ENCODE measurements around the gene RYR1. TPM values are rescaled to one million over a fixed set of nuclear protein-coding genes. Genes with fewer than 3 reads are reported as not detected.
A peak's percentile ranks its signal among the peaks of the same experiment; 100 is the strongest.

RYR1 gene
- total RNA-seq, 1 donor = not detected

DNA sequence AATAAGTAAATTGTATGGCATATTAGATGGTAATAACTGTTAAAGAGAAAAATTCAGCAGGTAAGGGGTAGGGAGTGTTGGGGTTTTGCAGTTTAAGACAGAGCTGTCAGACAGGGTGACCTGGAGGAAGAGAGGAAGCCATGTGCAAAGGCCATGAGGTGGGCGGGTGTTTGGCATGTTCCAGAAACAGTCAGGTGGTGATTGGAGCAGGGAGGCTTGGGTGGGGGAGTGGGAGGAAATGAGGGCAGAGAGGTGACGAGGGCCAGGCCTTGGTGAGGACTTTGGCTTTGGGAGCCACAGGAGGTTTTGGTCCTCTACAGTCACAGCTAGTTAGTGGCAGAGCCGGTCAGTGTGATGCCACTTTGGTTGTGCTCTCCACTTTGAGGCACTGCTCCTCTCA is 20.1 kb downstream of the RYR1 start:
- TF ChIP-seq, protein P1, sequence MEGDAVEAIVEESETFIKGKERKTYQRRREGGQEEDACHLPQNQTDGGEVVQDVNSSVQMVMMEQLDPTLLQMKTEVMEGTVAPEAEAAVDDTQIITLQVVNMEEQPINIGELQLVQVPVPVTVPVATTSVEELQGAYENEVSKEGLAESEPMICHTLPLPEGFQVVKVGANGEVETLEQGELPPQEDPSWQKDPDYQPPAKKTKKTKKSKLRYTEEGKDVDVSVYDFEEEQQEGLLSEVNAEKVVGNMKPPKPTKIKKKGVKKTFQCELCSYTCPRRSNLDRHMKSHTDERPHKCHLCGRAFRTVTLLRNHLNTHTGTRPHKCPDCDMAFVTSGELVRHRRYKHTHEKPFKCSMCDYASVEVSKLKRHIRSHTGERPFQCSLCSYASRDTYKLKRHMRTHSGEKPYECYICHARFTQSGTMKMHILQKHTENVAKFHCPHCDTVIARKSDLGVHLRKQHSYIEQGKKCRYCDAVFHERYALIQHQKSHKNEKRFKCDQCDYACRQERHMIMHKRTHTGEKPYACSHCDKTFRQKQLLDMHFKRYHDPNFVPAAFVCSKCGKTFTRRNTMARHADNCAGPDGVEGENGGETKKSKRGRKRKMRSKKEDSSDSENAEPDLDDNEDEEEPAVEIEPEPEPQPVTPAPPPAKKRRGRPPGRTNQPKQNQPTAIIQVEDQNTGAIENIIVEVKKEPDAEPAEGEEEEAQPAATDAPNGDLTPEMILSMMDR (IDR thresholded peaks at IDR 0.05; ENCODE audit: insufficient read depth, low read length) = no peak
- H3K4me3 ChIP-seq (ENCODE audit: low read depth, low read length) = no peak overlapping the region
- no peak for DNase-seq (ENCODE audit: low read depth)

DNA sequence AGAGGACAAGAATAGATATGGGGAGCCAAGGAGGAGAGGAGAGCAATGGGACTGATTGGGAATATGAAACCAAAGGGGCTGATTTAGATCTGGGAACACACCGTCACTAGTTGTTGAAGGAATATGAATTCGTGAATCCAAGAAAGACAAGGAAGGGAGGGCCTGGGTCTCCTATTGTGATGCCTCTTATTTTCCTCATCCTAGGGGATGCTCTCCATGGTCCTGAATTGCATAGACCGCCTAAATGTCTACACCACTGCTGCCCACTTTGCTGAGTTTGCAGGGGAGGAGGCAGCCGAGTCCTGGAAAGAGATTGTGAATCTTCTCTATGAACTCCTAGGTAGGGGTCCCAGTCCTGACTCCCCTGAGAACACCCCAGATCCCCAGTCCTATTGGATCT is 21.5 kb downstream of the RYR1 start:
- no peak overlapping the region for H3K4me3 ChIP-seq (ENCODE audit: low read depth, low read length)
- DNase-seq (ENCODE audit: low read depth) = peak; percentile 16
- TF ChIP-seq, protein P1 (IDR thresholded peaks at IDR 0.05; ENCODE audit: insufficient read depth, low read length) = no peak

DNA sequence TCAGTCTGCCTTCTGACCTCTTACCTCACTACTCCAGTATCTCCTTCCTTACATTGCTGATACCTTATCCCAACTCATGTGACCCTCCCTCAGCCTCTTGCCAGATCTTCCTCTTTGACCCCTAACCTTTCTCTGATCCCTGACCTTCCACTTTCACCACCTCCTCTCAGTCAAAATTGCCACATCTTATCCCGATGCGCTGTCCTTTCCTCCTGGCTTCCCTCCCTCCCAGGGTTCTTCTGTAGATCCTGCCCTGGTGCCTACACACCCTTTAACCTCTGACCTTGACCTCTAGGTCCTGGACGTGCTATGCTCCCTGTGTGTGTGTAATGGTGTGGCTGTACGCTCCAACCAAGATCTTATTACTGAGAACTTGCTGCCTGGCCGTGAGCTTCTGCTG is 23.7 kb downstream of the RYR1 start:
- TF ChIP-seq, protein P1 (IDR thresholded peaks at IDR 0.05; ENCODE audit: insufficient read depth, low read length) = no peak
- no peak overlapping the region for H3K4me3 ChIP-seq (ENCODE audit: low read depth, low read length)
- DNase-seq (ENCODE audit: low read depth) = no peak

DNA sequence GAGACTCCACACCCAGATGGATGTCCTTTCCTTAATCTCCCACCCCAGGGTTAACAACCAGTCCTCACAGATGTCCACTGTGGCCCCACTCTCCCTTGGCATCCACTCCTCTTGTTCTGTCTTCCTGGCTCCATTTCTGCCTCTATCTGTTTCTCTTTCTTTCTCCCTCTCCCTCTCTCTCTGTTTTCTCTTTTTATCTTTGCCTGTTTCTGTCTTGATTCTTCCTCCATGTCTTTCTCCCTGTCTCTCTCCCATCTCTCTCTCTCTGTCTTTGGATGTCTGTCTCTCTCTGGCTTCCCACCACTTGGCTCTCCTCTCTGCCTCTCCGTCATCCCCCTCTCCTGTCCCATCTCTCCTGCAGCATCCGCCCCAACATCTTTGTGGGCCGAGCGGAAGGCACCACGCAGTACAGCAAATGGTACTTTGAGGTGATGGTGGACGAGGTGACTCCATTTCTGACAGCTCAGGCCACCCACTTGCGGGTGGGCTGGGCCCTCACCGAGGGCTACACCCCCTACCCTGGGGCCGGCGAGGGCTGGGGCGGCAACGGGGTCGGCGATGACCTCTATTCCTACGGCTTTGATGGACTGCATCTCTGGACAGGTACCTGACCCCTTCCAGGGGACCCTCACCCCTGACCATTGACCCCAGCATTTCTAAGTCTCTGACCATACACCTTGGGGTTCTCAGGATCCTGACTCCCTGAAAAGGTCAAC is 24.4 kb downstream of the RYR1 start:
- H3K4me3 ChIP-seq (ENCODE audit: low read depth, low read length) = no peak overlapping the region
- TF ChIP-seq, protein P1 (IDR thresholded peaks at IDR 0.05; ENCODE audit: insufficient read depth, low read length) = no peak
- DNase-seq (ENCODE audit: low read depth) = no peak

DNA sequence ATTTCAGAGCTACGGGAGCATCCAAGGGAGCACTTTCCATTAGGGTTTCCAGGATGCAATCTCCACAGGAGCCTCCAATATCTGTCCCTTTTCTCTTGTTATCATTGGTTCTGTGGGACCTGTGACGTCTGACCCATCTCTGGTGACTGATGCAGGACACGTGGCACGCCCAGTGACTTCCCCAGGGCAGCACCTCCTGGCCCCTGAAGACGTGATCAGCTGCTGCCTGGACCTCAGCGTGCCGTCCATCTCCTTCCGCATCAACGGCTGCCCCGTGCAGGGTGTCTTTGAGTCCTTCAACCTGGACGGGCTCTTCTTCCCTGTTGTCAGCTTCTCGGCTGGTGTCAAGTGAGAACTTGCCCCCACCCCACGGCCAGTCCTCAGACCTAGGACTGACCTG is 25.5 kb downstream of the RYR1 start:
- TF ChIP-seq, protein P1 (IDR thresholded peaks at IDR 0.05; ENCODE audit: insufficient read depth, low read length) = no peak
- no peak overlapping the region for H3K4me3 ChIP-seq (ENCODE audit: low read depth, low read length)
- no peak for DNase-seq (ENCODE audit: low read depth)

DNA sequence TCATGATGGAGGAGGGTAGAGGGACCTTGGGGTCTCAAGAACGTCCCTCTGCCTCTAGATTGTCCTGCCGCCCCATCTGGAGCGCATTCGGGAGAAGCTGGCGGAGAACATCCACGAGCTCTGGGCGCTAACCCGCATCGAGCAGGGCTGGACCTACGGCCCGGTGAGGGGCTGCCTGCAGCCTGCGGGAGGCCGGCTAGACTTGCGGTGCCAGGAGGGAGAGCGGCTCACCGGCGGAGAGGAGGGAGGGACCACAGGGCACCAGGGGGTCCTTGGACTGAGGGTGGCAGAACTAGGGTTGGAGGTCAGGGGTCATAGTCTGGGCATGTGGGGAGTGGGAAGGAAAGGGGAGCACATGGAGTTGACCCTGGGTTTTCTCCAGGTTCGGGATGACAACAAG is 29.9 kb downstream of the RYR1 start:
- H3K4me3 ChIP-seq (ENCODE audit: low read depth, low read length) = no peak overlapping the region
- no peak for DNase-seq (ENCODE audit: low read depth)
- TF ChIP-seq, protein P1 (IDR thresholded peaks at IDR 0.05; ENCODE audit: insufficient read depth, low read length) = no peak

Measured in fibroblast of the aortic adventitia (primary cell).